Astrocyte (in vitro differentiated cells and primary cell): ENCODE results near the gene ACTA2.

ENCODE experiments used
- EZH2 ChIP-seq: IDR thresholded peaks from 2 replicates; pipeline ENCODE4 v1.6.1; 2012; ENCODE audit warnings: mild to moderate bottlenecking, low read length, inconsistent platforms; ENCODE audit not compliant: insufficient read depth
- TF ChIP-seq, protein P1 (sequence below): IDR thresholded peaks from 2 replicates; pipeline ENCODE4 v1.5.1; 2011; ENCODE audit warnings: low read depth, mild to moderate bottlenecking, inconsistent platforms, low read length, moderate library complexity; ENCODE audit not compliant: insufficient read depth

DNA sequence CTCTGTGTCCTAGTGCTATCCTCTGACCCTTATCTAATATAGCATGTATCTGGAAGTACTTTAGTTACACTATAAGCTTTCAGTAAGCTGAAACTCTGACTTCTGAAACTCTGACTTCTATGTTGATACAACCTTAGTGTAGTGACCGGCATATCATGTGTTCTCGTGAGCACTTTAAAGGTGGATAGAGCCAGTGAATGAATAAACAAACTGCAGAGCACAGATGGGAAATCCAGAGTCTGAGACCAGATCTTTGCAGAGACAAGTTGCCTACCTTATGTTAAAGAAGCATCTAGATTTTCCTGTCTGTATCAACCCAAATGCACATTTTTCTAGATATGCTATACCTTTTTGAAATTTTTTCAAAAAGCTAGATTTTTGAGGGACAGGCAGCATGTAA, 3.5 kb downstream of the ACTA2 start:
- TF ChIP-seq, protein P1, sequence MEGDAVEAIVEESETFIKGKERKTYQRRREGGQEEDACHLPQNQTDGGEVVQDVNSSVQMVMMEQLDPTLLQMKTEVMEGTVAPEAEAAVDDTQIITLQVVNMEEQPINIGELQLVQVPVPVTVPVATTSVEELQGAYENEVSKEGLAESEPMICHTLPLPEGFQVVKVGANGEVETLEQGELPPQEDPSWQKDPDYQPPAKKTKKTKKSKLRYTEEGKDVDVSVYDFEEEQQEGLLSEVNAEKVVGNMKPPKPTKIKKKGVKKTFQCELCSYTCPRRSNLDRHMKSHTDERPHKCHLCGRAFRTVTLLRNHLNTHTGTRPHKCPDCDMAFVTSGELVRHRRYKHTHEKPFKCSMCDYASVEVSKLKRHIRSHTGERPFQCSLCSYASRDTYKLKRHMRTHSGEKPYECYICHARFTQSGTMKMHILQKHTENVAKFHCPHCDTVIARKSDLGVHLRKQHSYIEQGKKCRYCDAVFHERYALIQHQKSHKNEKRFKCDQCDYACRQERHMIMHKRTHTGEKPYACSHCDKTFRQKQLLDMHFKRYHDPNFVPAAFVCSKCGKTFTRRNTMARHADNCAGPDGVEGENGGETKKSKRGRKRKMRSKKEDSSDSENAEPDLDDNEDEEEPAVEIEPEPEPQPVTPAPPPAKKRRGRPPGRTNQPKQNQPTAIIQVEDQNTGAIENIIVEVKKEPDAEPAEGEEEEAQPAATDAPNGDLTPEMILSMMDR = no peak
- TF ChIP-seq EZH2 = no peak
